ENCODE results near the gene UBE2D1. TPM values are rescaled to one million over a fixed set of nuclear protein-coding genes. Genes with fewer than 3 reads are reported as not detected.

Gene UBE2D1
- 10 to 100 TPM; 13.4 to 13.6 TPM for total RNA-seq
- 10 to 100 TPM; 20.8 to 23.4 TPM for polyA plus RNA-seq

DNA sequence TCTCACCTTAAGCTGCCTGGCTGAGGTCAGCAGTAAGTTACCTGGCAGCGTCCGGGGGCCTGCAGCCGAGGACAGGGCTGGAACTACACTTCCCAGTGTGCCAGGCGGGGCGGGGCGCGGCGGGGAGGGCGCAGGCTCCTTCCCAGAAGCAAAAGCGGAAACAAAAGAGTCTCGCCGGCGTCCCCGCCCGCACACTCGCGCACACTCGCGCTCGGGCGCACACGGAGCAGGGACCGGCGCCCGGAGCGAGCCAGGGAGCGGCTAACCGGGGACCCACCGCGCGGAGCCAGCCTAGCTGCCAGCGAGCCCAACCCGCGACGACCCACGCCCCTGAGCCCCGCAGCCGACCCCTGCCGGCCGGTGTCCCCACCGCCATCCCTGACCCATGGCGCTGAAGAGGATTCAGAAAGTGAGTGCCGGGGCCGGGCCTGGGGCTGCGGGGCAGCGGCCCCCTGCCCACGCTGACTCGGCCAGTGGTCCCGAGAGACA, at the start of gene UBE2D1:
Gene UBE2D1, plus strand, starts transcription at position 190 of the 489 bp plus-strand sequence. Its CDS starts 196 bp downstream, at position 386.
- H3K9me3 Mint-ChIP-seq = peaks cover 0 to 1% (median 0%) of the 10 kb centered on the region in 8 donors
- H3K9me3 ChIP-seq (ENCODE audit: control insufficient read depth in 1 of 2, low read length in 2 of 2) = no peaks in the 10 kb centered on the region

DNA sequence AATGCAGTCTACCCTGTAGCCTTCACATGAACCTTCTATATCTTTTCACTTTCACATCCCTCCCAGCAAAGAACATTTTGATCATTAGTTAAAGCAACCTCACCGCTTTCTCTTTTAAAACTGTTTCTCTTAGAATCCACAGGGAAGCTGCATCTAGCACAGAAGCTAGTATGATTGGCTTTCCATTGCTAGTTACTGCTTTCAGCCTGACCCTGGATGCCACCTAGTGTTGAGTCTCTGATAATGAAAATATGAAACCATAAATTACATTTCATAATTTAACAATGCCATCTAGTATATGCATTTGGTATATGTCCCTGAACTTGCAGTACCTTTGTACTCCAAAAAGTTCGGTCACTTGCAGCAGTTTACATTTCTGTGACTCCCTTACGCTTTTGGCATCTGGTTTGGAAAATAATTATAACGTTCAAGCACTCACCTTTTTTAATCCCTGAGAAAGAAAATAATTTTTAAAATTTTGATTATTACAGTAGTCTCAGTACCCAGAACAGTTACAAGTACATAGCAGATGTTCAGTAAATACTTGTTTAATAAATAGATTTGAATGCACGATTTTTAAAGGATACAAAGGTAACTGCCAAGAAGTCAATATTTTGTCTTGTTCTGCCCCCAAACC, 43.1 kb upstream of the UBE2D1 start:
- H3K27ac Mint-ChIP-seq = peak overlapping the region in 1 of 7 donors; percentile 0
- H3K4me3 Mint-ChIP-seq = peak overlapping the region in 1 of 8 donors; percentile 23
- CTCF ChIA-PET (ENCODE audit: partially characterized antibody) = interaction anchor here (0.7 to 7.7 kb wide), 21 partner anchors 8 to 140 kb away, joined by 3 to 223 read pairs (median 4); partner anchors contain the start of gene CISD1
- Histone ChIP-seq H3K36me3 (ENCODE audit: insufficient read depth, low read length) (no peaks in the 10 kb centered on the region), H3K9me3 (ENCODE audit: control insufficient read depth in 1 of 2, low read length in 2 of 2) (no peaks in the 10 kb centered on the region), H3K4me1 (ENCODE audit: insufficient read depth, low read length) (no peaks in the 10 kb centered on the region), H3K4me3 (ENCODE audit: low read length in 2 of 2) (no peak overlapping the region), H3K27ac (ENCODE audit: low read depth, low read length) (no peak overlapping the region), H3K27me3 (ENCODE audit: insufficient read depth, low read length) (no peaks in the 10 kb centered on the region)
- intact Hi-C loops (cut with micrococcal nuclease) = loop anchor here (1.0 to 2.0 kb wide), 2 partner anchors 23 to 114 kb away; partner anchors contain the start of gene CISD1
- H3K36me3 Mint-ChIP-seq = peaks cover 0 to 2% of the 10 kb centered on the region in 2 donors
- DNase-seq = peak; percentile 40 to 51 (median 47)
- POLR2A ChIA-PET (ENCODE audit: partially characterized antibody) = interaction anchor here (0.8 kb wide), 1 partner anchor 93 kb away, joined by 3 read pairs; no protein-coding TSS in a partner anchor
- H3K4me1 Mint-ChIP-seq = peaks cover 0 to 5% (median 2%) of the 10 kb centered on the region in 4 donors
- no peaks in the 10 kb centered on the region for H3K9me3 Mint-ChIP-seq
- H3K27me3 Mint-ChIP-seq = no peaks in the 10 kb centered on the region

More for the DNA sequence above, at the start of gene UBE2D1:
- ChIA-PET CTCF (ENCODE audit: partially characterized antibody) (interaction anchor here (1.2 to 1.6 kb wide), 2 partner anchors 26 to 50 kb away, joined by 3 to 6 read pairs; partner anchors contain the start of gene TFAM), POLR2A (ENCODE audit: partially characterized antibody) (interaction anchor here (0.7 to 2.0 kb wide), 7 partner anchors 9 to 68 kb away, joined by 3 to 22 read pairs (median 7); partner anchors contain the start of genes CISD1 and IPMK)
- Mint-ChIP-seq H3K36me3 (peaks cover 0 to 9% of the 10 kb centered on the region in 2 donors), H3K4me3 (peak within 1 kb of the TSS; percentile 91 to 97 (median 94)), H3K27ac (peak within 1 kb of the TSS; percentile 38 to 96 (median 90)), H3K27me3 (peaks cover 0 to 3% of the 10 kb centered on the region in 2 donors), H3K4me1 (peaks cover 25 to 45% (median 34%) of the 10 kb centered on the region in 4 donors)
- peaks cover 30% of the 10 kb centered on the region for H3K4me1 ChIP-seq (ENCODE audit: insufficient read depth, low read length)
- DNase-seq = peak; percentile 73 to 76 (median 74)
- no peaks in the 10 kb centered on the region for H3K36me3 ChIP-seq (ENCODE audit: insufficient read depth, low read length)
- peak within 1 kb of the TSS; percentile 59 to 63 for H3K4me3 ChIP-seq (ENCODE audit: low read length in 2 of 2)
- no peaks in the 10 kb centered on the region for H3K27me3 ChIP-seq (ENCODE audit: insufficient read depth, low read length)
- intact Hi-C loops (cut with micrococcal nuclease) = loop anchor here (1.0 kb wide), 2 partner anchors 49 to 67 kb away; no protein-coding TSS in a partner anchor
- H3K27ac ChIP-seq (ENCODE audit: low read depth, low read length) = peak within 1 kb of the TSS; percentile 58

DNA sequence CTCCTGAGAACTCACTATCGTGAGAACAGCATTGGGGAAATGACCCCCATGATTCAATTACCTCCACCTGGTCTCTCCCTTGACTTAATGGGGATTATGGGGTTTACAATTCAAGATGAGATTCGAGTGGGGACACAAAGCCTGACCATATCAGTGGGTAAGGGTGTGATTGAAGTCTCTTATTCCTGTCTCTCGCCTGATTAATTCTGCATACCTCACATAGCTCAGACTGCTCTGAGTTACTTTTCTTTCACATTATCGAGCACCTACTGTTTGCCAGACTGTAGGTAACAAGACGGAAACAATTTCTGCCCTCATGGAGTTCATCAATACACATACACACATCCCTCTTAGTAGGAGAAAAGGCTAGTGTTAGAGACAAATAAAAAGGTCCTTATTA, 40.8 kb upstream of the UBE2D1 start:
- no peak overlapping the region for H3K27ac Mint-ChIP-seq
- H3K36me3 Mint-ChIP-seq = peaks cover 0 to 2% of the 10 kb centered on the region in 2 donors
- Histone ChIP-seq H3K9me3 (ENCODE audit: control insufficient read depth in 1 of 2, low read length in 2 of 2) (no peaks in the 10 kb centered on the region), H3K27ac (ENCODE audit: low read depth, low read length) (no peak overlapping the region), H3K27me3 (ENCODE audit: insufficient read depth, low read length) (no peaks in the 10 kb centered on the region), H3K4me1 (ENCODE audit: insufficient read depth, low read length) (no peaks in the 10 kb centered on the region), H3K4me3 (ENCODE audit: low read length in 2 of 2) (no peak overlapping the region), H3K36me3 (ENCODE audit: insufficient read depth, low read length) (no peaks in the 10 kb centered on the region)
- no peak for DNase-seq
- H3K4me1 Mint-ChIP-seq = peaks cover 0 to 5% (median 2%) of the 10 kb centered on the region in 4 donors
- no peaks in the 10 kb centered on the region for H3K9me3 Mint-ChIP-seq
- H3K27me3 Mint-ChIP-seq = no peaks in the 10 kb centered on the region
- intact Hi-C loops (cut with micrococcal nuclease) = no loop called here
- CTCF ChIA-PET (ENCODE audit: partially characterized antibody) = interaction anchor here (0.8 to 7.7 kb wide), 3 partner anchors 17 to 117 kb away, joined by 3 to 223 read pairs (median 3); no protein-coding TSS in a partner anchor
- POLR2A ChIA-PET (ENCODE audit: partially characterized antibody) = no interaction called here
- no peak overlapping the region for H3K4me3 Mint-ChIP-seq

DNA sequence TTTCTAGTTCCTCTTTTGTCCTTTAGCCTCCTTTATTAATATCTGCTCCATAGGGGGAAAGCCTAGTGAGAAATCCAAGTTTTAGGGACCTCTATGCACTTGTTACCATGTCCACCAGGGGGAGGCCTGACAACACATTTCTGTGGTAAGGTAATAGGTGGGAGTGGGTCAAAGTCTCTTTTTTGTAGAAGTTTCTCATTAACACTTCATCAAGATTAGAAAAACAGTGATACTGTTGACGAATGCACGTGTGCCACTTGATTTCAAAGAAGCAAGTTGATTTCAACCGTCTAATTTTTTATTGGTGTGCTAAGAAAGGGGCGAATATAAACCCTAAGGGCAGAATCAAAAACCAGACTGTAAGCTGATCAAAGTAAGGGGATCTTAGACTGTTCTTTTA, 35.2 kb upstream of the UBE2D1 start:
- Histone ChIP-seq H3K4me3 (ENCODE audit: low read length in 2 of 2) (no peak overlapping the region), H3K27ac (ENCODE audit: low read depth, low read length) (no peak overlapping the region), H3K4me1 (ENCODE audit: insufficient read depth, low read length) (no peaks in the 10 kb centered on the region), H3K36me3 (ENCODE audit: insufficient read depth, low read length) (no peaks in the 10 kb centered on the region), H3K9me3 (ENCODE audit: control insufficient read depth in 1 of 2, low read length in 2 of 2) (no peaks in the 10 kb centered on the region), H3K27me3 (ENCODE audit: insufficient read depth, low read length) (no peaks in the 10 kb centered on the region)
- Mint-ChIP-seq H3K27me3 (peaks cover 4 to 5% of the 10 kb centered on the region in 2 donors), H3K4me3 (no peak overlapping the region), H3K27ac (no peak overlapping the region), H3K36me3 (no peaks in the 10 kb centered on the region), H3K9me3 (no peaks in the 10 kb centered on the region), H3K4me1 (peaks cover 0 to 3% (median 0%) of the 10 kb centered on the region in 4 donors)
- ChIA-PET CTCF (ENCODE audit: partially characterized antibody) (interaction anchor here (0.6 to 2.8 kb wide), 27 partner anchors 9 to 1323 kb away, joined by 3 to 22 read pairs (median 4); partner anchors contain the start of genes CISD1 and TFAM), POLR2A (ENCODE audit: partially characterized antibody) (interaction anchor here (1.0 kb wide), 1 partner anchor 85 kb away, joined by 3 read pairs; the partner anchor contains the start of gene TFAM)
- intact Hi-C loops (cut with micrococcal nuclease) = loop anchor here (1.0 to 5.0 kb wide), 3 partner anchors 17 to 233 kb away; partner anchors contain the start of gene TFAM
- peak; percentile 43 to 58 (median 51) for DNase-seq

DNA sequence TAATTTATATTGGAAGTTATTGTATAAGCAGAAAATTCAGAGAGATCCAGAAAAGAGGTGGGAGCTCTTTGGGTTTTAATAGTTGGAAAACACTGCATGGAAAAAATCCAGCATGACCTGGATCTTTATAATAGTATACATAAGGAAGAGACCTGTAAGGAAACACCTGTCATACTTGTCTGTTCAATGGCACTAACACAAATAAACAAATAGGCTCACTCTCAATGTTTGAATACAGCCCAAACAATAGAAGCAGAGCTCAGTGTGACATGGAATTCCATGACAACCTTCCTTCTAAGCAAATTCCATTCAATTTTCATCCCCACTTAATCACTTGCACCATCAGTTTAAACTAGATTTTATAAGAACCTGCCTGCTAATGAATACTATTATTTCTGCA, 34.1 kb upstream of the UBE2D1 start:
- H3K27me3 Mint-ChIP-seq = peaks cover 4 to 5% of the 10 kb centered on the region in 2 donors
- H3K4me3 Mint-ChIP-seq = no peak overlapping the region
- H3K9me3 Mint-ChIP-seq = no peaks in the 10 kb centered on the region
- Histone ChIP-seq H3K4me1 (ENCODE audit: insufficient read depth, low read length) (no peaks in the 10 kb centered on the region), H3K27ac (ENCODE audit: low read depth, low read length) (no peak overlapping the region), H3K36me3 (ENCODE audit: insufficient read depth, low read length) (no peaks in the 10 kb centered on the region), H3K4me3 (ENCODE audit: low read length in 2 of 2) (no peak overlapping the region), H3K9me3 (ENCODE audit: control insufficient read depth in 1 of 2, low read length in 2 of 2) (no peaks in the 10 kb centered on the region), H3K27me3 (ENCODE audit: insufficient read depth, low read length) (no peaks in the 10 kb centered on the region)
- intact Hi-C loops (cut with micrococcal nuclease) = no loop called here
- peaks cover 0 to 3% (median 0%) of the 10 kb centered on the region in 4 donors for H3K4me1 Mint-ChIP-seq
- no peak overlapping the region for H3K27ac Mint-ChIP-seq
- POLR2A ChIA-PET (ENCODE audit: partially characterized antibody) = no interaction called here
- CTCF ChIA-PET (ENCODE audit: partially characterized antibody) = interaction anchor here (0.7 to 2.8 kb wide), 15 partner anchors 8 to 123 kb away, joined by 3 to 22 read pairs (median 6); partner anchors contain the start of gene TFAM
- no peak for DNase-seq
- no peaks in the 10 kb centered on the region for H3K36me3 Mint-ChIP-seq

DNA sequence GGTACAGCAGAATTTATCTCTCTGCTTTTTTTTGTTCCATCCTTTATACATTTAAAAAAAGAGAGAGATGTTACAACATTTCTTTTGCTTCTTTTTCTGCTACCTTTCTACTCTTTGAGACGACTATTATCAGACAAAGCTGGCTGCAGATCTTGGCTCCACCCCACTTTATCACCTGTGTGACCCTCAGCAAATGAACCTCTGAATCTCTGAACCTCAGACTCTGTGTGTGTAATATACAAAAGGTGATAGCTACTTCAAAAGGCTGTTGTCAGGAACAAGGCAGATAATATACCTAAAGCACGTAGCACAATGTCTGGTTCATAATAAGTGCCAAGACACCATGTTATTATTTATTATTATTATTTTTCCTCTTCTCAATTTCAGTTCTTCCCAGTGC, 32.6 kb upstream of the UBE2D1 start:
- Mint-ChIP-seq H3K36me3 (no peaks in the 10 kb centered on the region), H3K4me3 (no peak overlapping the region), H3K4me1 (peaks cover 0 to 3% (median 0%) of the 10 kb centered on the region in 4 donors), H3K27me3 (peaks cover 10% of the 10 kb centered on the region in 2 donors), H3K9me3 (no peaks in the 10 kb centered on the region), H3K27ac (no peak overlapping the region)
- Histone ChIP-seq H3K4me1 (ENCODE audit: insufficient read depth, low read length) (no peaks in the 10 kb centered on the region), H3K27ac (ENCODE audit: low read depth, low read length) (no peak overlapping the region), H3K36me3 (ENCODE audit: insufficient read depth, low read length) (no peaks in the 10 kb centered on the region), H3K27me3 (ENCODE audit: insufficient read depth, low read length) (peaks cover 3% of the 10 kb centered on the region), H3K9me3 (ENCODE audit: control insufficient read depth in 1 of 2, low read length in 2 of 2) (no peaks in the 10 kb centered on the region), H3K4me3 (ENCODE audit: low read length in 2 of 2) (no peak overlapping the region)
- CTCF ChIA-PET (ENCODE audit: partially characterized antibody) = interaction anchor here (0.6 to 1.4 kb wide), 4 partner anchors 10 to 82 kb away, joined by 3 to 4 read pairs (median 3); no protein-coding TSS in a partner anchor
- DNase-seq = no peak
- intact Hi-C loops (cut with micrococcal nuclease) = no loop called here
- POLR2A ChIA-PET (ENCODE audit: partially characterized antibody) = no interaction called here

All from CD4-positive, alpha-beta memory T cell (primary cell).